Subcutaneous adipose tissue (tissue), 4 donors: ENCODE results near the gene RBMS1. TPM values are rescaled to one million over a fixed set of nuclear protein-coding genes. Genes with fewer than 3 reads are reported as not detected.

ENCODE experiments used
- CTCF ChIP-seq: fragments of 450-650 bp; IDR thresholded peaks from one replicate; pipeline ENCODE4 v1.5.1; 2016; ENCODE audit warnings: low read depth, mild to moderate bottlenecking, control low read depth, antibody characterized with exemption, moderate library complexity
- total RNA-seq, 4 donors: library from RNA; depleted of rRNA; stranded (reverse); fragments of >200 nt; gene quantifications; one replicate each; pipeline ENCODE4 v1.1.0, GENCODE V29; 2016

Gene RBMS1
- total RNA-seq, 4 donors from 2014 or later = 80.1 to 164 (median 95.7) TPM

- TF ChIP-seq CTCF = no peak
These were observed 153.9 kb downstream of the RBMS1 start for GRCh38 chr2:160339726-160340125.

GRCh38 chr2:160338901-160339685 is 154.5 kb downstream of the RBMS1 start:
- no peak for TF ChIP-seq CTCF

GRCh38 chr2:160337728-160338127 is 155.9 kb downstream of the RBMS1 start:
- TF ChIP-seq CTCF = no peak

- TF ChIP-seq CTCF = no peak
These were observed 157.0 kb downstream of the RBMS1 start for GRCh38 chr2:160336635-160337034.

- TF ChIP-seq CTCF = no peak
These were observed 157.5 kb downstream of the RBMS1 start for GRCh38 chr2:160336105-160336504.

GRCh38 chr2:160335441-160335840 is 158.2 kb downstream of the RBMS1 start:
- no peak for TF ChIP-seq CTCF

GRCh38 chr2:160334028-160334741 is 159.4 kb downstream of the RBMS1 start:
- no peak for TF ChIP-seq CTCF
